ENCODE data around the gene AAK1.

DNA sequence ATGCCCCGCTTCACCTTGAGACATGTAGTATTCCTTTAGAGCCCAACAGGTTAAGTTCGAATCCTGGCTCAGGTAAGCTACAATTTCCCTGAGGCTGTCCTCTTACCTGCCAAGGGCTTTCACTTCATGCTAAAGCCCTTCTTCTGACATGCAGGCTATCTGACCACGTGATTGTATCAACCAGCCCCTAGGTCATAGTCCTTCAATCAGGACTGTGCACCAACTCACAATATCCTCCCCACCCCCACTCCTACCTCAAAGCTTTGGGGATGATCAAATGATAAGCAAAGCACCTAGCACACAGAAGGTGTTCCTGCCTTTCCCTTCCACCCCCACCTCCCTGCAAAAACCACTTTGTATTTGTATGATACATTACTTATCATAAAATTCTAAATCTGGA is 78.9 kb downstream of the AAK1 start:
- TF ChIP-seq POLR2A (IDR thresholded peaks at IDR 0.05): no peak
- TF ChIP-seq, protein P1, sequence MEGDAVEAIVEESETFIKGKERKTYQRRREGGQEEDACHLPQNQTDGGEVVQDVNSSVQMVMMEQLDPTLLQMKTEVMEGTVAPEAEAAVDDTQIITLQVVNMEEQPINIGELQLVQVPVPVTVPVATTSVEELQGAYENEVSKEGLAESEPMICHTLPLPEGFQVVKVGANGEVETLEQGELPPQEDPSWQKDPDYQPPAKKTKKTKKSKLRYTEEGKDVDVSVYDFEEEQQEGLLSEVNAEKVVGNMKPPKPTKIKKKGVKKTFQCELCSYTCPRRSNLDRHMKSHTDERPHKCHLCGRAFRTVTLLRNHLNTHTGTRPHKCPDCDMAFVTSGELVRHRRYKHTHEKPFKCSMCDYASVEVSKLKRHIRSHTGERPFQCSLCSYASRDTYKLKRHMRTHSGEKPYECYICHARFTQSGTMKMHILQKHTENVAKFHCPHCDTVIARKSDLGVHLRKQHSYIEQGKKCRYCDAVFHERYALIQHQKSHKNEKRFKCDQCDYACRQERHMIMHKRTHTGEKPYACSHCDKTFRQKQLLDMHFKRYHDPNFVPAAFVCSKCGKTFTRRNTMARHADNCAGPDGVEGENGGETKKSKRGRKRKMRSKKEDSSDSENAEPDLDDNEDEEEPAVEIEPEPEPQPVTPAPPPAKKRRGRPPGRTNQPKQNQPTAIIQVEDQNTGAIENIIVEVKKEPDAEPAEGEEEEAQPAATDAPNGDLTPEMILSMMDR (IDR thresholded peaks at IDR 0.05): no peak

Data from adrenal gland (tissue), 5 donors.